ENCODE data around the gene TRIM3. TPM values are rescaled to one million over a fixed set of nuclear protein-coding genes. Genes with fewer than 3 reads are reported as not detected.

The TRIM3 gene
- total RNA-seq, 1 experiment from 2014 or later: 37.1 TPM

DNA sequence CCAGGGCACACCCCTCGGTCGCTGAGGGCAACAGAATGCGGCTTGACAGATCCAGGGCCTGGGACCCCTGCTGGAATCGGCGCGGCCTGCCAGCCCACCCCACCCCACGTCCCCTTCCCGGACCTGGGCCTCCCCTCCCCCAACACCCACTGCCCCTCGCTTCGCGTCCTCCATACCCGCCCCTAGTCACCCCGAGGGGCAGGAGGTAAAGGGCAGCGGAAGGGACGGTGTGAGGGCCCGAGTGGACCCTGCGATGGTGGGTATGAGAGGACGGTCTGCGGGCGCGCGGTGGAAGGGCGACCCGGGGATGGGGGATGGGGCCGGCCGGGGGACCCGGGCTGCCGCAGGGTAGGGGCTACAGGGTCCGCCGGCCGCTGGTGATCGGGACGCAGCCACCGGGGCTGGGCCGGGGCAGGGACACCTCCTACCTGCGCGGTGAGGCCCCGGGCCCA lies 55.2 kb downstream of the TRIM3 start:
- Histone ChIP-seq H3K4me1 (ENCODE audit: insufficient read depth, low read length, poor library complexity, severe bottlenecking) (peaks cover 13% of the 10 kb centered on the region), H3K4me3 (ENCODE audit: low read depth, low read length, poor library complexity, severe bottlenecking) (peak overlapping the region; percentile 87), H3K27me3 (replicated peaks; ENCODE audit: insufficient read depth, low read depth, low read length, poor library complexity) (no peaks in the 10 kb centered on the region), H3K27ac (ENCODE audit: low read depth, low read length, poor library complexity, severe bottlenecking) (peak overlapping the region; percentile 90), H3K36me3 (ENCODE audit: insufficient read depth, low read length, poor library complexity, severe bottlenecking) (no peaks in the 10 kb centered on the region), H3K9me3 (ENCODE audit: low read depth, low read length, poor library complexity, severe bottlenecking) (no peaks in the 10 kb centered on the region)
- BruUV-seq (replicated peaks): no TSS peak
- DNase-seq (ENCODE audit: low spot score): no peak
- intact Hi-C loops (cut with micrococcal nuclease; ENCODE audit: unreplicated experiment): loop anchor here (2.0 kb wide), 1 partner anchor 20 kb away; no protein-coding TSS in a partner anchor
- ChIA-PET POLR2A (ENCODE audit: low non-redundant PET) (interaction anchor here (0.5 kb wide), 1 partner anchor 46 kb away, joined by 6 read pairs; no protein-coding TSS in a partner anchor), CTCF (no interaction called here)
- TF ChIP-seq EZH2 (IDR thresholded peaks at IDR 0.05; ENCODE audit: borderline replicate concordance, low read depth, low read length, poor library complexity, severe bottlenecking): no peak
- no peak for TF ChIP-seq CTCF (conservative IDR thresholded peaks at IDR 0.05; ENCODE audit: low read depth, low read length)

DNA sequence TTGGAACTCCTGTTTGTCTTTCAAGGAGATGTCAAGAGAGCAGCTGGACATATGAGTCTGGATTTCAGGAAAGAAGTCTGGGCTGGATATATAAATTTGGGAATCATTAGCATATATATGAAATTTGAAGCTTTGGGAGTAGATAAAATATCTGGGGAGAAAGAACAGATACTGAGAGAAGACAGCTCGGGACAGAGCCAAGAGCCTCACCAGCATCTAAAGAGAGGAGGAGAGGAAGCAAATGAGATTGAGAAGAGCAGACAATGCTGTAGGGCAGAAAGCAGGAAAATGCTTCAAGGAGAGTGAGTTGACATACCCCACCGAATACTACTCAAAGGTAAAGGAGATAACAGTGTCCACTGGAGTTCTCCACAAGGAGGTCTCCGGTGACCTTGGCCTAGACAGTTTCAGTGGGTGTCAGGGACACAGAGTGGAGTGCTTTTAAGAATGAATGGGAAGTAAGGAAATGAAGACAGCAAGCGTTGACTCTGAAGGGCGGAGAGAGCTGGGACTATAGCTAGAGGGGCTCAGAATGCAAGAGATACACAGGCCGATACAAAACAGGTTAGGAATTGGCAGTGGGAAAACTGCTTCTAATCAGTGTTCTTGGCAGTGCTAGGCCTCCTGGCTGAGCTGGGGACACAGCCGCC lies 55.7 kb downstream of the TRIM3 start:
- intact Hi-C loops (cut with micrococcal nuclease; ENCODE audit: unreplicated experiment): loop anchor here (2.0 kb wide), 1 partner anchor 21 kb away; no protein-coding TSS in a partner anchor
- peaks cover 13% of the 10 kb centered on the region for H3K4me1 ChIP-seq (ENCODE audit: insufficient read depth, low read length, poor library complexity, severe bottlenecking)
- CTCF ChIA-PET: no interaction called here
- H3K27ac ChIP-seq (ENCODE audit: low read depth, low read length, poor library complexity, severe bottlenecking): peak overlapping the region; percentile 7
- no peak for DNase-seq (ENCODE audit: low spot score)
- no peaks in the 10 kb centered on the region for H3K9me3 ChIP-seq (ENCODE audit: low read depth, low read length, poor library complexity, severe bottlenecking)
- H3K36me3 ChIP-seq (ENCODE audit: insufficient read depth, low read length, poor library complexity, severe bottlenecking): no peaks in the 10 kb centered on the region
- POLR2A ChIA-PET (ENCODE audit: low non-redundant PET): interaction anchor here (0.5 kb wide), 1 partner anchor 46 kb away, joined by 6 read pairs; no protein-coding TSS in a partner anchor
- no peaks in the 10 kb centered on the region for H3K27me3 ChIP-seq (replicated peaks; ENCODE audit: insufficient read depth, low read depth, low read length, poor library complexity)
- peak overlapping the region; percentile 87 for H3K4me3 ChIP-seq (ENCODE audit: low read depth, low read length, poor library complexity, severe bottlenecking)
- TF ChIP-seq CTCF (conservative IDR thresholded peaks at IDR 0.05; ENCODE audit: low read depth, low read length): no peak
- TF ChIP-seq EZH2 (IDR thresholded peaks at IDR 0.05; ENCODE audit: borderline replicate concordance, low read depth, low read length, poor library complexity, severe bottlenecking): no peak
- BruUV-seq (replicated peaks): no TSS peak

DNA sequence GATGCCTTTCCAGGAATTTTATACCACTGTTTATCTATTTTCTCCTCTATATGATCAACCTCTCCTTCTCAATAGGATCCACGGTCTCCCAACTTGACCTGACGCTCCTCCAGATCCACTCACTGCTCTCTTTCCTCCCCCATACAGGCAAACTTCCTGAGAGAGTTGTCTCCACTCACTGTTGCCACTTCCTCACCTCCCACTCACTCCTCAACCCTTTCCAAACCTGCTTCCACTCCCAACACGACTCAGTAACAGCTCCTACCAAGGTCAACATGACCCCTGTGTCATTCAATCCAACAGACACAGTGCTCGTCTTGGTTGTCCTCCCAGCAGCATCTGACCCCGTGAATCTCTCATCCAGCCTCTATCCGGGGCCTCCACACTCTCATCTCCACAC lies 57.9 kb downstream of the TRIM3 start:
- intact Hi-C loops (cut with micrococcal nuclease; ENCODE audit: unreplicated experiment): no loop called here
- no TSS peak for BruUV-seq (replicated peaks)
- DNase-seq (ENCODE audit: low spot score): no peak
- POLR2A ChIA-PET (ENCODE audit: low non-redundant PET): no interaction called here
- Histone ChIP-seq H3K27me3 (replicated peaks; ENCODE audit: insufficient read depth, low read depth, low read length, poor library complexity) (no peaks in the 10 kb centered on the region), H3K4me1 (ENCODE audit: insufficient read depth, low read length, poor library complexity, severe bottlenecking) (peaks cover 13% of the 10 kb centered on the region), H3K27ac (ENCODE audit: low read depth, low read length, poor library complexity, severe bottlenecking) (no peak overlapping the region), H3K9me3 (ENCODE audit: low read depth, low read length, poor library complexity, severe bottlenecking) (no peaks in the 10 kb centered on the region), H3K4me3 (ENCODE audit: low read depth, low read length, poor library complexity, severe bottlenecking) (no peak overlapping the region), H3K36me3 (ENCODE audit: insufficient read depth, low read length, poor library complexity, severe bottlenecking) (no peaks in the 10 kb centered on the region)
- no peak for TF ChIP-seq EZH2 (IDR thresholded peaks at IDR 0.05; ENCODE audit: borderline replicate concordance, low read depth, low read length, poor library complexity, severe bottlenecking)
- TF ChIP-seq CTCF (conservative IDR thresholded peaks at IDR 0.05; ENCODE audit: low read depth, low read length): no peak
- CTCF ChIA-PET: no interaction called here
